ENCODE data around the gene IDE. TPM values are rescaled to one million over a fixed set of nuclear protein-coding genes. Genes with fewer than 3 reads are reported as not detected.
A peak's percentile ranks its signal among the peaks of the same experiment; 100 is the strongest.

Gene IDE
- total RNA-seq, 1 donor from 2014 or later: 41.6 TPM

DNA sequence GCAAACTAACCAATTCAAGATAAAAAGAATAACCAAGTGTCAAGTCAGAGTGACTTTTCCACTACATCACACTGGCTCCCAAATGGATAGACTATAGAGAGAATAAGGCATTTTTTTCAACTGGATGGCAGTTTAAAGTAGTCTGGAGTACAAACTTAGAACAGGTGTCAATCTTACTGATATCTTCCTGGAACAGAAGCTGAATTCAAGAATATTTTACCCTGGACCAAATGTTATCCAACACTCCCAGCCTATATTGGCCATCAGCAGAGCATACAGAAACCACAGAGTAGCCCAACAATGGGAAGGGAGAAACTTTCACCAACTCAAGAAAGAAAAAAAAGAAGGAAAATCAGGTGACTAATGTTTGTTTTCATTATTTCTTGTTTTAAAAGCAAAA is 11.5 kb downstream of the IDE start:
- Mint-ChIP-seq H3K27me3 (ENCODE audit: unreplicated experiment) (peaks cover 1% of the 10 kb centered on the region), H3K27ac (ENCODE audit: unreplicated experiment) (no peak overlapping the region), H3K4me1 (ENCODE audit: unreplicated experiment) (peaks cover 4% of the 10 kb centered on the region), H3K9me3 (ENCODE audit: unreplicated experiment) (no peaks in the 10 kb centered on the region), H3K4me3 (ENCODE audit: unreplicated experiment) (no peak overlapping the region), H3K36me3 (ENCODE audit: low read depth, unreplicated experiment) (peaks cover 49% of the 10 kb centered on the region)
- TF ChIP-seq, protein P1, sequence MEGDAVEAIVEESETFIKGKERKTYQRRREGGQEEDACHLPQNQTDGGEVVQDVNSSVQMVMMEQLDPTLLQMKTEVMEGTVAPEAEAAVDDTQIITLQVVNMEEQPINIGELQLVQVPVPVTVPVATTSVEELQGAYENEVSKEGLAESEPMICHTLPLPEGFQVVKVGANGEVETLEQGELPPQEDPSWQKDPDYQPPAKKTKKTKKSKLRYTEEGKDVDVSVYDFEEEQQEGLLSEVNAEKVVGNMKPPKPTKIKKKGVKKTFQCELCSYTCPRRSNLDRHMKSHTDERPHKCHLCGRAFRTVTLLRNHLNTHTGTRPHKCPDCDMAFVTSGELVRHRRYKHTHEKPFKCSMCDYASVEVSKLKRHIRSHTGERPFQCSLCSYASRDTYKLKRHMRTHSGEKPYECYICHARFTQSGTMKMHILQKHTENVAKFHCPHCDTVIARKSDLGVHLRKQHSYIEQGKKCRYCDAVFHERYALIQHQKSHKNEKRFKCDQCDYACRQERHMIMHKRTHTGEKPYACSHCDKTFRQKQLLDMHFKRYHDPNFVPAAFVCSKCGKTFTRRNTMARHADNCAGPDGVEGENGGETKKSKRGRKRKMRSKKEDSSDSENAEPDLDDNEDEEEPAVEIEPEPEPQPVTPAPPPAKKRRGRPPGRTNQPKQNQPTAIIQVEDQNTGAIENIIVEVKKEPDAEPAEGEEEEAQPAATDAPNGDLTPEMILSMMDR (IDR thresholded peaks at IDR 0.05; ENCODE audit: unreplicated experiment): no peak
- no peak for DNase-seq (ENCODE audit: low spot score)

DNA sequence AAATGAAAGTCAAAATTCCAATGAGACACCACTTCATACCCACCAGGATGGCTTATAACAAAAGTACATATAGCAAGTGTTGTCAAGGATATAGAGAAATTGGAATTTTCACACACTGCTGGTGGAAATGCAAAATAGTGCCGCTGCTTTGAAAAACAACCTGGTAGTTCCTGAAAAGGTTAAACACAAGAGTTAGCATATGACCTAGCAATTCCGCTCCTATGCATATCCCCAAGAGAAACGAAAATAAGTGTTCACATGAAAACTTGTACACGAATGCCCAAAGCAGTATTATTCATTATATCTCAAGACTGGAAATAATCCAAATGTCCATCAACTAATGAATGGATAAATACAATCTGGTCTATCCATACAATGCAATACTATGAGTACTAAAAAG is 14.8 kb downstream of the IDE start:
- peaks cover 57% of the 10 kb centered on the region for H3K36me3 Mint-ChIP-seq (ENCODE audit: low read depth, unreplicated experiment)
- H3K27ac Mint-ChIP-seq (ENCODE audit: unreplicated experiment): no peak overlapping the region
- TF ChIP-seq, protein P1 (IDR thresholded peaks at IDR 0.05; ENCODE audit: unreplicated experiment): no peak
- DNase-seq (ENCODE audit: low spot score): no peak
- no peaks in the 10 kb centered on the region for H3K9me3 Mint-ChIP-seq (ENCODE audit: unreplicated experiment)
- peaks cover 2% of the 10 kb centered on the region for H3K4me1 Mint-ChIP-seq (ENCODE audit: unreplicated experiment)
- H3K27me3 Mint-ChIP-seq (ENCODE audit: unreplicated experiment): peaks cover 1% of the 10 kb centered on the region
- peak overlapping the region; percentile 72 for H3K4me3 Mint-ChIP-seq (ENCODE audit: unreplicated experiment)

GRCh38 chr10:92553959-92554358 is 19.9 kb downstream of the IDE start:
- no peak overlapping the region for H3K27ac Mint-ChIP-seq (ENCODE audit: unreplicated experiment)
- no peaks in the 10 kb centered on the region for H3K9me3 Mint-ChIP-seq (ENCODE audit: unreplicated experiment)
- H3K36me3 Mint-ChIP-seq (ENCODE audit: low read depth, unreplicated experiment): peaks cover 38% of the 10 kb centered on the region
- H3K27me3 Mint-ChIP-seq (ENCODE audit: unreplicated experiment): no peaks in the 10 kb centered on the region
- no peak for DNase-seq (ENCODE audit: low spot score)
- no peaks in the 10 kb centered on the region for H3K4me1 Mint-ChIP-seq (ENCODE audit: unreplicated experiment)
- H3K4me3 Mint-ChIP-seq (ENCODE audit: unreplicated experiment): no peak overlapping the region
- TF ChIP-seq, protein P1 (IDR thresholded peaks at IDR 0.05; ENCODE audit: unreplicated experiment): no peak

DNA sequence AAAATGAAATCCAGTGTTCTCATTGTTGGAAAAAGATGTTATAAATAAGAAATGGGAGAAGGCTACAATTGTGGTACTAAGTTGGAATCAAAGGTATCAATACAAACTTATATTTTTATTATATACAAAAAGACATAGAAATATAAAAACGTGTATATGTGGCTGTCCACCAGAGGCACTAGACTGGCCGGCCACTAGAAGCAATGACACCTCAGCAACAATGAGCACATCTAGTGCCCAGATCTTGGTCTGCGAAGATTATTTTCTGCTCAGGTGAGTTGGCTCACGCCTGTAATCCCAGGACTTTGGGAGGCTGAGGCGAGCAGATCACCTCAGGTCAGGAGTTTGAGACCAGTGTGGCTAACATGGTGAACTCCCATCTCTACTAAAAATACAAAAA is 21.6 kb downstream of the IDE start:
- TF ChIP-seq, protein P1 (IDR thresholded peaks at IDR 0.05; ENCODE audit: unreplicated experiment): peak; percentile 40
- Mint-ChIP-seq H3K36me3 (ENCODE audit: low read depth, unreplicated experiment) (peaks cover 30% of the 10 kb centered on the region), H3K27ac (ENCODE audit: unreplicated experiment) (no peak overlapping the region), H3K27me3 (ENCODE audit: unreplicated experiment) (no peaks in the 10 kb centered on the region), H3K4me1 (ENCODE audit: unreplicated experiment) (no peaks in the 10 kb centered on the region), H3K9me3 (ENCODE audit: unreplicated experiment) (no peaks in the 10 kb centered on the region), H3K4me3 (ENCODE audit: unreplicated experiment) (no peak overlapping the region)
- no peak for DNase-seq (ENCODE audit: low spot score)

GRCh38 chr10:92550924-92551323 is 23.0 kb downstream of the IDE start:
- no peaks in the 10 kb centered on the region for H3K27me3 Mint-ChIP-seq (ENCODE audit: unreplicated experiment)
- DNase-seq (ENCODE audit: low spot score): no peak
- no peaks in the 10 kb centered on the region for H3K9me3 Mint-ChIP-seq (ENCODE audit: unreplicated experiment)
- H3K4me1 Mint-ChIP-seq (ENCODE audit: unreplicated experiment): no peaks in the 10 kb centered on the region
- TF ChIP-seq, protein P1 (IDR thresholded peaks at IDR 0.05; ENCODE audit: unreplicated experiment): peak; percentile 26
- no peak overlapping the region for H3K27ac Mint-ChIP-seq (ENCODE audit: unreplicated experiment)
- peaks cover 24% of the 10 kb centered on the region for H3K36me3 Mint-ChIP-seq (ENCODE audit: low read depth, unreplicated experiment)
- no peak overlapping the region for H3K4me3 Mint-ChIP-seq (ENCODE audit: unreplicated experiment)
